ENCODE results near the gene CILP2.

DNA sequence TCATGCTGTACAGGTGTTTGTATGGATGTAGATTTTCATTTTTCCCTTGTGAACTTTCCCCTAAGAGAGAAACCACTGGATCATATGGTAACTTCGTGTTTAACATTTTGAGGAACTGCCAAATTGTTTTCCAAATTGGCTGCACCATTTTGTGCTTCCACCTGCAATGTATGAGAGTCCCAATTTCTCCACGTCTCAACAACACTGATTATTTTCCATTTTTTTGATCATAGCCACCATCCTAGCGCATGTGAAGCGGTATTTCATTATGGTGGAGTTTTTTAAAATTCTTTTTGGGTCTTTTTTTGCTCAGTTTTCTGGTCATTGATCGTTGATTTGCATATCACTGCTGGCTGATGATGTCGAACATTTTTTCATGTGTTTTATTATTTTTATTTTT is 17.1 kb upstream of the CILP2 start:
- TF ChIP-seq, protein P1, sequence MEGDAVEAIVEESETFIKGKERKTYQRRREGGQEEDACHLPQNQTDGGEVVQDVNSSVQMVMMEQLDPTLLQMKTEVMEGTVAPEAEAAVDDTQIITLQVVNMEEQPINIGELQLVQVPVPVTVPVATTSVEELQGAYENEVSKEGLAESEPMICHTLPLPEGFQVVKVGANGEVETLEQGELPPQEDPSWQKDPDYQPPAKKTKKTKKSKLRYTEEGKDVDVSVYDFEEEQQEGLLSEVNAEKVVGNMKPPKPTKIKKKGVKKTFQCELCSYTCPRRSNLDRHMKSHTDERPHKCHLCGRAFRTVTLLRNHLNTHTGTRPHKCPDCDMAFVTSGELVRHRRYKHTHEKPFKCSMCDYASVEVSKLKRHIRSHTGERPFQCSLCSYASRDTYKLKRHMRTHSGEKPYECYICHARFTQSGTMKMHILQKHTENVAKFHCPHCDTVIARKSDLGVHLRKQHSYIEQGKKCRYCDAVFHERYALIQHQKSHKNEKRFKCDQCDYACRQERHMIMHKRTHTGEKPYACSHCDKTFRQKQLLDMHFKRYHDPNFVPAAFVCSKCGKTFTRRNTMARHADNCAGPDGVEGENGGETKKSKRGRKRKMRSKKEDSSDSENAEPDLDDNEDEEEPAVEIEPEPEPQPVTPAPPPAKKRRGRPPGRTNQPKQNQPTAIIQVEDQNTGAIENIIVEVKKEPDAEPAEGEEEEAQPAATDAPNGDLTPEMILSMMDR (conservative IDR thresholded peaks at IDR 0.05 in 1 of 2, IDR thresholded peaks at IDR 0.05 in 1 of 2; ENCODE audit: low read depth in 1 of 2, low read length in 2 of 2): no peak
- TF ChIP-seq EZH2 (IDR thresholded peaks at IDR 0.05; ENCODE audit: low read length, missing control alignments): no peak

Data from fibroblast of lung (primary cell).